NCI-H1417 treated with DMSO at 0.1 percent for 48 hours (cell line): ENCODE results near the gene TH.

Experiments
- DNase-seq: peaks from one replicate; lab custom pipeline; 2025; lab: John Stamatoyannopoulos, UW

Gene TH

DNA sequence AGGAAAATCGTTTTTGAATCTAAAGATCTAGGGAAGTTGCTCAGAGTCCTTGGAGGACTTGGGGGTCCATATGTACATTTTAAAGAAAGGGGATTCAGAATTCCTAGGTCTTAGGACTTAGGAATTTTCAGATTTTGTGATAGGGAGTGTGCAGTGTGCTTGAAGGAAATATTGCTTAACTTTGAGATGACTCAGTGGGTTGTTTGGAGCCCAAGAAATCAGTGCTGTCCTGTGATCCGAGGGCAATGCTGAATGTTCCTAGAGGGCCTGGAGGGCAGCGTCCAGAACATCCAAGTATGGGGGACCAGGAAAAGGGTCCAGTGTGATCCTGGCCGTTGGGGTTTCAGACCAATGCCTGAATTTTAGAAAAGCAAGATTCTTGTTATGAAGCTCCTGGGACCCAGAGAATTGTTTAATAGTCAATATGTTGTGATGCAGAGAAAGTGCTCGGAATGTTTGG lies 29.3 kb downstream of the TH start:
- no peak for DNase-seq

- DNase-seq: no peak
Measured at GRCh38 chr11:2140411-2141400, 30.9 kb downstream of the TH start.

DNA sequence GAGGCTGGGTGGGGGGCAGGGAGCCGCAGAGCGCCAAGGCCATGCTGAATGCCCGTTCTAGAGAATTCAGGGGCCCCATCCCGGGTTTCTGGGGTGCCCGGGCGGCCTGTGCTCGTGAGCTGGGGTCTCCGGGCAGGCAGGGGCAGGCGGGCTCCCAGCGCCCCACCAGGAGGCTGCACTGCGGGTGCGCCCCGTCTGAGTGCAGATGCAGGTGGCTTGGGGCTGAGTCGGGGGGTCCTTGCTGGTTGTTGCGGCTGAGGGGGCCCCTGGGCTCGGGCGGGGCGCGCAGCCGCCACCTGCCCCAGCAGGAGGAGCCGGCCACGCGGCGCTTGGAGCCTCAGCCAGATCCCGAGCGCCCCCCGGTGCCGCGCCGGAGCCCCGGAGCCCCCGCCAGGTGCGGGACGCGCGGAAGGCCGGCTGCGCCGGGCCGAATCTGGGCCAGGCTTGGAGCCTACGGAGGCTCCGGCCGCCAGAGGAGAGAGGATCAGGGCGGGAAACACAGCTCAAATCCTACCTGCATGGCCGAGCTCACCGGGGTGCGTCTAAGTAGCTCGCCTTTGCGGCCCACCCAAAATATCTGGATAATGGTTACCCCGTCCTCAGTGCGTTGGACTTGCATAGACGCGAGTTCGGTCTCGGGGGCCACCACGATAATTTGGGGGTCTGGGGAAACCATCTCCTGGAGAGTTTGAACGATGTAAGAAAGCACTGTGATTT lies 31.8 kb downstream of the TH start:
- DNase-seq: no peak

DNA sequence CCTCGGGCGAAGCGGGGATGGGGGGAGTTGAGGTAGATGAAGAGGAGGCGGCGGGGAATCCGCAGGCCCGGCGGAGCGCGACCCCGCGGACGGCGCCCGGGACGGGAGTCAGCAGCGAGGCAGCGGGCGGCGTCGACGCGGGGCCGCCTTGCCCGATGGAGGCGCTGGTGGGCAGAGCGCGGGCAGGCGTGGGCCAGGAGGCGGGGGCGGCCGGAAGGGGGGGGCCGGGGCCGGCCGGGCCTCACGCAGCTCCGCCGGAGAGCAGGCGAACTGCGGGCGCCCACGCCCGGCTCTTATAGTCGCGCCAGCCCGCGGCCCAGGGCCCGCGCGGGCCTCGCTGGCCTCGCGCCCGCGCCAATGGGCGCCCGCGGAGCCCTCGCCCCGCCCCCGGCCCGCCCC lies 32.5 kb downstream of the TH start, which contains the start of gene IGF2:
TSS of gene IGF2 (minus strand) at position 267 of the 399 bp plus-strand sequence. CDS start 3,866 bp downstream, outside the sequence.
- DNase-seq: no peak

DNA sequence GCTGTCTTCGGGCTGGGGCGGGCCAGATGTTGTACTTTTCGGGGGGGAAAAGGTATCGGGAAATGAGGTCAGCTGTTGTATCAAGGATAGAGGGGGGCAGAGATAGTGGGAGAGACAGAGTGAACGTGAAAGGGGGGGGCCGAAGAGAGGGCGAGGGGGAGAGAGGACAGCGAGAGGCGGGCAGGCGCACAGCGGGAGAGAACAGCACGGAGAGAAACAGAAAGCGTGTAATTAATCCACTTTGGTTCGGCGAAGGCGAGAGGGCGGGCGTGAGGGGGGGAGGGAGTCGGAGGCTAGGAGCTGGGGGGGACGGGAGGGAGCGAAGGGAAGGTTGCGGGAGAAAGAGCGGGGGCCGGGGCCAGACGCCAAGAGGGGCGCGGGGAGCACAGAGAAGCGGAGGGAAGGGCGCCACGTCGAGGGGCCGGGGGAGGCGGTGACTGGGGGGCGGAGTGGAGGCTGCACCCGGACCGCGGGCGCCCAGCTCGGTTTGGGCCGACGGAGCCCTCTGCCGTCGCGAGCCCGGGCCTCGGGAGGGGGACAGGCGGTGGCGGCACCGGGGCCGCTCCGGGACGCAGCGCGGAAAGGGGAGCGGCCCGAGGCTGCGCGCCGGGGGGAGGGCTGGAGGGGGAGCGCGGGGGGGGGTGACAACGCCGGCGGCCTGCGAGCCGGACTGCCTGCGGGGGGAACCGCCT lies 33.0 kb downstream of the TH start:
- peak; percentile 38 for DNase-seq

GRCh38 chr11:2138068-2138430 lies 33.6 kb downstream of the TH start:
- DNase-seq: no peak

DNA sequence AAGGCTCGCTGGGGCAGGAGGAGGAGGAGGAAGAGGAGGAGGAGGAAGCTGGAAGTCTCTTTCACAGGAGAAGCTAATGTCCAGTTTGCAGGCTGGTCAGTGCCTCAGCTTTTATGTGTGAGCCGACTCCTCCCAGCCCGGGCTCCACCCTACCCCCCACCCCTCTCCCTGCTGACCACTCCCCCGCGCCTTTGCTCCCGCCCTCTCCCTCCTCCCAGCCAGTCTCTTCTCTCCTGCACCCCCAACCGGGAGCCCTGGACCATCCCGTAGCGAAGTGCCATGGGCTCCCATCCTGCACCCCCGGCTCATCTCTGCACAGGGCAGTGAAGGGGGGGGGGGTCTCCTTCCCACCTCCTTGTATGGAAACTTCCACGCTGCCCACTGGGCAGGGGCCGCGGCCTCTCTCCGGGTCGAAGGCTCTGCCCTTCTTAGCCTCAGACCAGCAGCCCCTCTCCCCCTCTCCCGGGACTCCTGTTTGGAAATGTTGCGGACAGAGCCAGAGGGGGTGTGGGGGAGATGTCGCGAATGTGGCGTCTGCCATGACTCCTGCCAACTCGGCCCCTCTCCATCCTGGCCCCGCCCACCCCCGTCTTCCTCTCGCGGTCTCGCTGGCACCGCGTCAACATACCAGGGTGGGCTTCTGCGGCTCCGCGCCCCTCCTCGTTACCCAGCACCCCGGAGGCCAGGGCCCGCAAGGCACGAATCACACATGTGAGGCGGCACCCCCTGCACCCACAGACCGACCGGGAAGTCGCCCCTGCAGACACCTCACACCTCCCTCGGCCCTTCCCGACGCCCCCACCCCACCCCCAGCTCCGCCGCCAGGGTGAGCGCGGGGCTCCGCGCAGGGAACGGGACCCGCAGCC lies 34.2 kb downstream of the TH start:
- DNase-seq: no peak

GRCh38 chr11:2136952-2137201 lies 34.7 kb downstream of the TH start:
- DNase-seq: no peak

- no peak for DNase-seq
Measured at GRCh38 chr11:2136209-2136951, 35.2 kb downstream of the TH start.

DNA sequence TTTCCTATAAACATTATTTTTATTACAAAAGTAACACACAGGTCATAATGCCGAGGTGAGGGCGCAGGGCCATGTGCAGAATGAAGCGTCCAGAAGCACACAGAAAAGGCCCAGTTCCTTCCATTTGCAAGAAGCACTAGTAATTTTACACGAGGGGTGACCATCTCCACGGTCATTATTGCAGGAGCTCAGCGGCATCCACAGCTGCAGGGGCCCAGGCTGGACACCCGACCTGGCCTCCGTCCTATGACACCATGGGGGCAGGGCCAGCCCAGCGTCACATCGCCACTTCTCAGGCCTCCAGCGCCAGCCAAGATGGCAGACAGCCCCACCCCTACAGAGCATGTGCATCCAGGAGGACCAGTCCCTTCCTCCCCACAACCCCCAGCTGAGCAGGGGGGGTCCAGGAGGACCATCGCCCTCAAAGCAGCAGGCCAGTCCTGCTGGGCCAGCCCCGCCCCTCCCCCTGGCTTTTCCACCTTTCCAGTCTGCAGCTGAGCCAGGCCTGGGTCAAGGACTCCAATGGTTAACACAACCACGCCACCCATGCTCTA lies 35.9 kb downstream of the TH start:
- no peak for DNase-seq

DNA sequence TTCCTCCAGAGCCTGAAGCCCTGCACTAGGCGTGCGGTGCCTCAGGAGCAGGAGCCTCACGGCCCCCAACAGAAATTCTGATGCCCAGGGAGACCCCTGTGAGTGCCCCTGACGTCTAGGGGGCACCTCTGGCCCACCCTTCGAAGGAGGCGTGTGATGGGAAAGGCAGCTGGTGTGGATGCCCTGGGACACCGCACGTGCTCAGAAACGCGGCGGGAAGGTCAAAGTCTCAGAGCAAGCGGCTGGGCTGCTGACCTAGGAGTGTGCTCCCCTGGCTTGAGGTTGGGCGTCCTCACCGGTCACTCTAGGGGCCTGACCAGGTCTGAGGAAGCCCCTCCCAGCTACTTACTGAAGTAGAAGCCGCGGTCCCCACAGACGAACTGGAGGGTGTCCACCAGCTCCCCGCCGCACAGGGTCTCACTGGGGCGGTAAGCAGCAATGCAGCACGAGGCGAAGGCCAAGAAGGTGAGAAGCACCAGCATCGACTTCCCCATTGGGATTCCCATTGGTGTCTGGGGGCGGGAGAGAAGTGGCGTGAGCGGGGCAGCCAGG lies 36.5 kb downstream of the TH start:
- no peak for DNase-seq

GRCh38 chr11:2134022-2135010 lies 37.3 kb downstream of the TH start:
- DNase-seq: no peak

DNA sequence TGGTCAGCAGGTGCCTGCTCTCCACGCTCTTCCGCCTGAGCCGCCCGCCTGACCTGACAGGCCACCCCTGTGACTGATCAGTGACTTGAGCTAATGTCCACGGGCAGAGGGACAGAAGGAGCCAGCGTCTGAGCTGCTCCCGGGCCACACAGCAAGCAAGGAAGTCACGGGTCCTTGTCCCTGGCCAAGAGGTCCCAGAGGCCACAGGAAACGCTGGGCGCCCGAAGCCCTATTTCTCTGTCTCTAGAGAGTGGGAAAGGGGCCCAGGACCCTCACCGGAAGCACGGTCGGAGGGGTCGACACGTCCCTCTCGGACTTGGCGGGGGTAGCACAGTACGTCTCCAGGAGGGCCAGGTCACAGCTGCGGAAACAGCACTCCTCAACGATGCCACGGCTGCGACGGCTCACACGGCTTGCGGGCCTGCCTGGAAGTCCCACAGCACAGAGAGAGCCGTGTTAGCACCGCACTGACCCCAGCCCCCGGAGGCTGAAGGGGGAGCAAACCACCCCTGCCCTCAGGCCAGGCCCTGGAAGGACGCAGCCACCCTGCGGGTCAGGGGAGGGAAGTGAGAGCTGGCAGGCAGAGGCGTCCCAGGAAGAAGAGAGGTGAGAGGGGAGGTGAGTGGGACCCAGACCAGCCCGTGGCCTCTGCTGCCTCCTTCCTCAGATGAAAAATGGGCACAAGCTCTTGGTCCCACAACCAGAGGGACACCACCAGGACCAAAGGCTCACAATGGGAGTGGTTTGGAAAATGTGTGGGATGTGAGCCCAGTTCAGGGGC lies 38.2 kb downstream of the TH start:
- no peak for DNase-seq

DNA sequence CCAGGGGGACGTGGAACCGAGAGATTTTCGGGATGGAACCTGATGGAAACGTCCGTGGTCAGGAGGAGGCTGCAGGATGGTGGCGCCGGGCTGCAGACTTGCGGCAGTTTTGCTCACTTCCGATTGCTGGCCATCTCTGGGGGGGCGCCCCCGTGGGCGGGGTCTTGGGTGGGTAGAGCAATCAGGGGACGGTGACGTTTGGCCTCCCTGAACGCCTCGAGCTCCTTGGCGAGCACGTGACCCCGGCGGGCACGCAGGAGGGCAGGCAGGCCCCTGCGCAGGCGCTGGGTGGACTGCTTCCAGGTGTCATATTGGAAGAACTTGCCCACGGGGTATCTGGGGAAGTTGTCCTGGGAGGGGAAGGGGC lies 38.8 kb downstream of the TH start:
- no peak for DNase-seq

- no peak for DNase-seq
Measured at GRCh38 chr11:2132246-2132645, 39.4 kb downstream of the TH start.

- no peak for DNase-seq
Measured at GRCh38 chr11:2131371-2132236, 40.0 kb downstream of the TH start.

- DNase-seq: no peak
Measured at GRCh38 chr11:2130881-2131352, 40.7 kb downstream of the TH start.
